Stomach (tissue), 9 donors: ENCODE results near the gene GEMIN5. TPM values are rescaled to one million over a fixed set of nuclear protein-coding genes. Genes with fewer than 3 reads are reported as not detected.
A peak's percentile ranks its signal among the peaks of the same experiment; 100 is the strongest.

Experiments used
- DNase-seq, 2 donors: peaks; one replicate each; pipeline versions ENCODE4 v3.0.0 to v3.0.0-alpha.2; 2013 to 2019
- H3K27ac ChIP-seq, 5 donors: fragments of 200-600 bp in 4 of 5; sonication (generic) in 4 of 5; one replicate each; pipeline ENCODE4 v1.5.1; 2013 to 2019; ENCODE audit warnings: mild to moderate bottlenecking in 1 of 5, moderate library complexity in 1 of 5
- H3K27me3 ChIP-seq, 3 donors: fragments of 200-600 bp; sonication (generic); one replicate each; pipeline ENCODE4 v1.5.1; 2017 to 2019; ENCODE audit warnings: mixed run types in 1 of 3
- H3K36me3 ChIP-seq, 4 donors: fragments of 200-600 bp; sonication (generic); 1 replicate in 3 of 4; 2 replicates in 1 of 4; pipeline ENCODE4 v1.5.1; 2016 to 2019
- H3K4me1 ChIP-seq, 4 donors: fragments of 200-600 bp; sonication (generic); one replicate each; pipeline ENCODE4 v1.5.1; 2016 to 2019
- H3K4me3 ChIP-seq, 4 donors: fragments of 200-600 bp; sonication (generic) in 3 of 4; one replicate each; pipeline ENCODE4 v1.5.1; 2016 to 2019; ENCODE audit warnings: mild to moderate bottlenecking in 1 of 4
- H3K9me3 ChIP-seq, 4 donors: fragments of 200-600 bp; sonication (generic); one replicate each; pipeline ENCODE4 v1.5.1; 2016 to 2019
- CTCF ChIP-seq, 7 experiments: fragments of 450-650 bp in 4 of 7; fragments of 200-600 bp in 3 of 7; sonication (generic) in 3 of 7; IDR thresholded peaks; one replicate each; pipeline ENCODE4 v1.5.1; 2016 to 2019; ENCODE audit warnings: antibody characterized with exemption in 7 of 7, control low read depth in 2 of 7, mild to moderate bottlenecking in 1 of 7
- EP300 ChIP-seq: sonication (generic); formaldehyde crosslinking; IDR thresholded peaks from one replicate; pipeline ENCODE4 v1.6.1; 2017; ENCODE audit warnings: antibody characterized with exemption
- POLR2A ChIP-seq, 4 donors: fragments of 450-650 bp; IDR thresholded peaks; one replicate each; pipeline ENCODE4 v1.6.1; 2016; ENCODE audit warnings: antibody characterized with exemption in 4 of 4, control low read depth in 2 of 4, mild to moderate bottlenecking in 1 of 4, moderate library complexity in 1 of 4
- POLR2AphosphoS5 ChIP-seq, 3 donors: sonication (generic); formaldehyde crosslinking; IDR thresholded peaks; one replicate each; pipeline ENCODE4 v1.6.1; 2016; ENCODE audit warnings: antibody characterized with exemption in 3 of 3
- WGBS, 5 donors: extraction: QIAGEN DNeasy Blood & Tissue Kit in 3 of 5; methylation state at CpG; one replicate each; pipeline versions ENCODE4 v1.1.5 to v1.1.7; 2013 to 2018; 5-methylcytosine and 5-hydroxymethylcytosine counted together
- intact Hi-C: fragments of 100-400 bp; cut with DNase I; formaldehyde crosslinking; loops from one replicate; pipeline ENCODE4 v1.15.1; 2023; ENCODE audit warnings: low total_unique reads
- polyA plus RNA-seq, 3 donors: library from polyadenylated mRNA; stranded (reverse); fragments of 200-250 nt; gene quantifications; one replicate each; pipeline ENCODE4 v1.2.3, GENCODE V29; 2013
- total RNA-seq, 5 donors: library from RNA; depleted of rRNA; stranded (reverse); fragments of >200 nt; gene quantifications; one replicate each; pipeline versions ENCODE4 v1.1.0 to v1.2.3, GENCODE V29; 2014 to 2016
- donor health status: healthy with polysubstance abuse.
- donor health status: Bipolar disorder and iron deficiency.
- donor health status: healthy.

GEMIN5 gene
- total and polyA plus RNA-seq, 8 donors = 2.1 to 13.8 (median 4.6) TPM

GRCh38 chr5:154899151-154899816, 38.7 kb downstream of the GEMIN5 start:
- 90 to 92% (median 92%) methylated on average over 9 of the region's 9 CpGs for WGBS, 5 donors
- no peak for DNase-seq
- H3K36me3 ChIP-seq = peaks cover 45 to 100% (median 99%) of the 10 kb centered on the region in 4 donors
- H3K27ac ChIP-seq = peak overlapping the region in 1 of 5 donors; percentile 4
- no peak for TF ChIP-seq POLR2A (IDR thresholded peaks at IDR 0.05)
- H3K27me3 ChIP-seq = no peaks in the 10 kb centered on the region
- intact Hi-C loops = no loop called here
- H3K4me1 ChIP-seq = no peaks in the 10 kb centered on the region
- H3K9me3 ChIP-seq = no peaks in the 10 kb centered on the region
- no peak overlapping the region for H3K4me3 ChIP-seq

GRCh38 chr5:154898210-154898609, 39.8 kb downstream of the GEMIN5 start:
- no peaks in the 10 kb centered on the region for H3K4me1 ChIP-seq
- intact Hi-C loops = no loop called here
- no peak for DNase-seq
- H3K27me3 ChIP-seq = no peaks in the 10 kb centered on the region
- H3K27ac ChIP-seq = no peak overlapping the region
- TF ChIP-seq POLR2A (IDR thresholded peaks at IDR 0.05) (no peak), CTCF (IDR thresholded peaks at IDR 0.05) (no peak)
- peaks cover 50 to 100% (median 99%) of the 10 kb centered on the region in 4 donors for H3K36me3 ChIP-seq
- H3K4me3 ChIP-seq = no peak overlapping the region
- 88 to 94% (median 91%) methylated on average over 4 of the region's 4 CpGs for WGBS, 5 donors
- no peaks in the 10 kb centered on the region for H3K9me3 ChIP-seq

- TF ChIP-seq POLR2AphosphoS5 (IDR thresholded peaks at IDR 0.05) = no peak
- no peak for TF ChIP-seq POLR2A (IDR thresholded peaks at IDR 0.05)
- no peak for TF ChIP-seq EP300
- TF ChIP-seq CTCF (IDR thresholded peaks at IDR 0.05) = no peak
- no peak for DNase-seq
- no peaks in the 10 kb centered on the region for H3K9me3 ChIP-seq
- H3K27ac ChIP-seq = no peak overlapping the region
- no peak overlapping the region for H3K4me3 ChIP-seq
- H3K36me3 ChIP-seq = peaks cover 44 to 100% (median 99%) of the 10 kb centered on the region in 4 donors
- intact Hi-C loops = no loop called here
- no peaks in the 10 kb centered on the region for H3K4me1 ChIP-seq
- no peaks in the 10 kb centered on the region for H3K27me3 ChIP-seq
These were observed 41.3 kb downstream of the GEMIN5 start for GRCh38 chr5:154896562-154897165.

GRCh38 chr5:154895606-154896561, 42.1 kb downstream of the GEMIN5 start:
- H3K27me3 ChIP-seq = no peaks in the 10 kb centered on the region
- 79 to 86% (median 83%) methylated on average over 14 of the region's 14 CpGs for WGBS, 5 donors
- no peak for DNase-seq
- no peaks in the 10 kb centered on the region for H3K4me1 ChIP-seq
- H3K4me3 ChIP-seq = no peak overlapping the region
- H3K27ac ChIP-seq = no peak overlapping the region
- H3K9me3 ChIP-seq = no peaks in the 10 kb centered on the region
- intact Hi-C loops = no loop called here
- TF ChIP-seq EP300 = no peak
- TF ChIP-seq CTCF (IDR thresholded peaks at IDR 0.05) = no peak
- no peak for TF ChIP-seq POLR2A (IDR thresholded peaks at IDR 0.05)
- no peak for TF ChIP-seq POLR2AphosphoS5 (IDR thresholded peaks at IDR 0.05)
- H3K36me3 ChIP-seq = peaks cover 47 to 100% (median 99%) of the 10 kb centered on the region in 4 donors
